K562 (cell line): Measurements from ENCODE around the gene OR4B1. TPM values are rescaled to one million over a fixed set of nuclear protein-coding genes. Genes with fewer than 3 reads are reported as not detected.

Experiments
- ATAC-seq: fragments of 200-7000 bp; cut with Tn5 transposase; 3 replicates; pipeline ENCODE4 v1.9.1; 2020; ENCODE audit warnings: moderate library complexity
- BruUV-seq: library from RNA; stranded (reverse); fragments of 400-500 nt; replicated peaks from 2 replicates; lab custom pipeline; 2021; lab: Mats Ljungman, UMichigan
- CTCF ChIA-PET: fragments of 300-600 bp; formaldehyde crosslinking; extraction: SDS; loops from one replicate; lab custom pipeline; 2021; ENCODE audit warnings: low intra/inter-chr PET ratio; lab: Yijun Ruan, JAX
- POLR2A ChIA-PET: fragments of 300-600, 350-650 bp; sonication (Branson Sonifier 250); formaldehyde crosslinking; extraction: SDS; loops from one replicate; lab custom pipeline; 2021; ENCODE audit warnings: antibody characterized with exemption, inconsistent platforms; lab: Yijun Ruan, JAX
- DNase-seq, 4 experiments: peaks; one replicate each; pipeline versions ENCODE4 v3.0.0 to v3.0.0-alpha.2; 2011 to 2018; ENCODE audit warnings: low spot score in 3 of 4, mixed read lengths in 3 of 4; ENCODE audit errors: extremely low read depth in 1 of 4
- FAIRE-seq: peaks from 2 replicates; lab custom pipeline; 2011; peaks lifted over from hg19 to GRCh38; lab: Jason Lieb, UNC
- H2AFZ ChIP-seq: 2 replicates; pipeline ENCODE4 v1.6.0; 2011; ENCODE audit warnings: low read depth, low read length, control low read depth, inconsistent platforms
- H3K27ac ChIP-seq: fragments of 200-600 bp; 3 replicates; pipeline ENCODE4 v1.8.0; 2011; ENCODE audit warnings: low read depth, mild to moderate bottlenecking, control low read depth, inconsistent platforms, low read length, moderate library complexity, mixed read lengths; ENCODE audit errors: extremely low read depth
- H3K27me3 ChIP-seq, 2 experiments: fragments of 300-600 bp in 1 of 2; 2 replicates in 1 of 2; 3 replicates in 1 of 2; pipeline versions ENCODE4 v1.6.0 to v1.8.0; 2011; ENCODE audit warnings: inconsistent platforms in 2 of 2, low read length in 2 of 2, mild to moderate bottlenecking in 1 of 2, mixed read lengths in 1 of 2, moderate library complexity in 1 of 2; ENCODE audit not compliant: control insufficient read depth in 2 of 2, insufficient read depth in 2 of 2
- H3K36me3 ChIP-seq: fragments of 300-600 bp; 3 replicates; pipeline ENCODE4 v1.8.0; 2011; ENCODE audit warnings: mild to moderate bottlenecking, low read length, inconsistent platforms; ENCODE audit not compliant: control insufficient read depth, insufficient read depth
- H3K4me1 ChIP-seq, 2 experiments: fragments of 200-600 bp in 1 of 2; replicated peaks in 1 of 2; 2 replicates in 1 of 2; 3 replicates in 1 of 2; pipeline versions ENCODE4 v1.5.1 to v1.8.0; 2011; ENCODE audit warnings: inconsistent platforms in 2 of 2, low read length in 2 of 2, mild to moderate bottlenecking in 1 of 2, mixed read lengths in 1 of 2, moderate library complexity in 1 of 2; ENCODE audit not compliant: control insufficient read depth in 2 of 2, insufficient read depth in 2 of 2
- H3K4me2 ChIP-seq: 2 replicates; pipeline ENCODE4 v1.6.1; 2011; ENCODE audit warnings: low read length, control low read depth, inconsistent platforms, mixed read lengths; ENCODE audit not compliant: insufficient read depth
- H3K4me3 ChIP-seq: fragments of 200-600 bp; sonication (generic), shearing (Covaris generic); 2 replicates; pipeline ENCODE4 v1.5.1; 2016; ENCODE audit warnings: control low read depth, inconsistent platforms
- H3K79me2 ChIP-seq: fragments of 200-600 bp; 3 replicates; pipeline ENCODE4 v1.8.0; 2011; ENCODE audit warnings: low read length, inconsistent platforms; ENCODE audit not compliant: control insufficient read depth, insufficient read depth
- H3K9ac ChIP-seq, 2 experiments: 2 replicates each; pipeline versions ENCODE4 v1.6.0 to v1.6.1; 2011; ENCODE audit warnings: low read depth in 2 of 2, low read length in 2 of 2, control low read depth in 1 of 2, inconsistent platforms in 1 of 2, mild to moderate bottlenecking in 1 of 2, mixed read lengths in 1 of 2; ENCODE audit not compliant: insufficient read depth in 1 of 2
- H3K9me1 ChIP-seq: one replicate; pipeline ENCODE4 v1.6.0; 2011; ENCODE audit warnings: inconsistent platforms, mild to moderate bottlenecking, low read length, moderate library complexity; ENCODE audit not compliant: control insufficient read depth, insufficient read depth
- H3K9me3 ChIP-seq: replicated peaks from 2 replicates; pipeline ENCODE4 v1.5.1; 2011; ENCODE audit warnings: low read depth, low read length, inconsistent platforms; ENCODE audit not compliant: control insufficient read depth, insufficient read depth
- H4K20me1 ChIP-seq: replicated peaks from 2 replicates; pipeline ENCODE4 v1.6.1; 2011; ENCODE audit warnings: low read length, inconsistent platforms, mixed read lengths; ENCODE audit not compliant: control insufficient read depth, insufficient read depth
- HEY1 ChIP-seq: fragments of 250-450 bp; sonication (Bioruptor Pico); IDR thresholded peaks from 2 replicates; pipeline ENCODE4 v1.5.0; 2020; ENCODE audit warnings: mild to moderate bottlenecking, moderate library complexity, borderline replicate concordance
- MEF2D ChIP-seq: conservative IDR thresholded peaks from 2 replicates; pipeline ENCODE4 v1.6.1; 2016; ENCODE audit warnings: low read depth, missing genetic modification characterization, missing compliant biosample characterization
- PATZ1 ChIP-seq: fragments of 250-450 bp; sonication (Bioruptor Pico); IDR thresholded peaks from 2 replicates; pipeline ENCODE4 v1.5.0; 2020; ENCODE audit warnings: mild to moderate bottlenecking, borderline replicate concordance
- PHB ChIP-seq: fragments of 250-450 bp; sonication (Bioruptor Pico); IDR thresholded peaks from 2 replicates; pipeline ENCODE4 v1.5.0; 2021
- POLR2B ChIP-seq: fragments of 450-650 bp; IDR thresholded peaks from 2 replicates; pipeline ENCODE4 v1.6.1; 2018; ENCODE audit warnings: low read depth; ENCODE audit not compliant: partially characterized antibody
- RB1 ChIP-seq: fragments of 450-650 bp; IDR thresholded peaks from 2 replicates; pipeline ENCODE4 v1.6.1; 2017; ENCODE audit warnings: low read depth, mild to moderate bottlenecking
- SAP30 ChIP-seq: fragments of 200-600 bp; sonication (generic); IDR thresholded peaks from 2 replicates; pipeline ENCODE4 v1.6.1; 2012; ENCODE audit warnings: borderline replicate concordance, low read depth, mild to moderate bottlenecking, moderate library complexity, low read length, control low read depth, inconsistent platforms; ENCODE audit not compliant: insufficient read depth, poor library complexity, severe bottlenecking
- XRCC3 ChIP-seq: fragments of 450-650 bp; IDR thresholded peaks from 2 replicates; pipeline ENCODE4 v1.6.1; 2017; ENCODE audit warnings: mild to moderate bottlenecking, moderate library complexity
- ZBTB9 ChIP-seq: fragments of 450-650 bp; formaldehyde crosslinking; IDR thresholded peaks from 2 replicates; pipeline ENCODE4 v1.4.0; 2020; ENCODE audit warnings: mild to moderate bottlenecking, moderate library complexity
- WGBS: fragments of 100-300 bp; shearing (Covaris generic); methylation state at CpG from one replicate; pipeline ENCODE4 v1.1.6; 2016; ENCODE audit warnings: low coverage, mixed read lengths; ENCODE audit not compliant: insufficient coverage; ENCODE audit errors: missing lambda C conversion rate; 5-methylcytosine and 5-hydroxymethylcytosine counted together
- in situ Hi-C: fragments of 300-500 bp; cut with MboI; formaldehyde crosslinking; loops from 4 replicates; pipeline ENCODE4 v1.15.0; 2018; ENCODE audit warnings: inconsistent platforms, mixed read lengths
- intact Hi-C: fragments of 100-400 bp; cut with micrococcal nuclease; formaldehyde crosslinking; loops from 2 replicates; pipeline ENCODE4 v1.14.2; 2022
- polyA plus RNA-seq, 8 experiments: library from polyadenylated mRNA; depleted of rRNA in 4 of 8; stranded (reverse) in 5 of 8; unstranded in 3 of 8; fragments of >200 nt; fragmentation: Nextera tagmentation in 2 of 8; fragmentation: Illumina TruSeq in 1 of 8; extraction: Ambion mirVana in 2 of 8; extraction: Trizol in 1 of 8; gene quantifications; 2 replicates each; pipeline versions ENCODE4 v1.2.1 to v1.2.3, GENCODE V29; 2011 to 2014; ENCODE audit warnings: inconsistent platforms in 1 of 8, missing spikeins in 1 of 8
- total RNA-seq, 7 experiments: library from RNA; depleted of rRNA in 6 of 7; stranded (reverse); fragments of >200 nt in 6 of 7; fragmentation: Illumina TruSeq in 2 of 7; extraction: Trizol in 2 of 7; gene quantifications; 2 replicates each; pipeline versions ENCODE4 v1.2.1 to v1.2.3, GENCODE V29; 2011 to 2021; ENCODE audit warnings: low replicate concordance in 1 of 7

OR4B1 gene
- total and polyA plus RNA-seq, 9 of the 15 experiments (the other 6 are each of a cell fraction or from before 2014, with no cell fraction given), result not detected

- H3K9me3 ChIP-seq, result no peaks in the 10 kb centered on the region
- no peaks in the 10 kb centered on the region for H3K9me1 ChIP-seq
- H3K27ac ChIP-seq, result no peak overlapping the region
- in situ Hi-C loops, result no loop called here
- no peak overlapping the region for H2AFZ ChIP-seq
- ChIA-PET CTCF (no interaction called here), POLR2A (interaction anchor here (0.5 to 0.7 kb wide), 2 partner anchors 8 to 308 kb away, joined by 3 read pairs; no protein-coding TSS in a partner anchor)
- no peak for FAIRE-seq
- peak in 1 of 4 experiments; percentile 5 for DNase-seq
- H3K4me3 ChIP-seq, result no peak overlapping the region
- TF ChIP-seq HEY1 (CRISPR knock-in tag) (no peak), MEF2D (tag) (0 out of 2 replicates have a peak, but pooled peaks have one; percentile 42)
- H3K27me3 ChIP-seq, result no peaks in the 10 kb centered on the region
- WGBS, result 16% methylated on average over 7 of the region's 7 CpGs
- H3K79me2 ChIP-seq, result no peaks in the 10 kb centered on the region
- no peak for ATAC-seq
- H3K4me1 ChIP-seq, result no peaks in the 10 kb centered on the region; a peak in 2 of 5 replicates
- no TSS peak for BruUV-seq
- H3K4me2 ChIP-seq, result no peak overlapping the region
- H3K9ac ChIP-seq, result no peak overlapping the region
- H3K36me3 ChIP-seq, result peaks cover 2% of the 10 kb centered on the region; the same call in 1 of the 3 replicates
- intact Hi-C loops, result no loop called here
- H4K20me1 ChIP-seq, result no peaks in the 10 kb centered on the region
Measured at GRCh38 chr11:48169717-48170116, 46.9 kb upstream of the OR4B1 start.

GRCh38 chr11:48170241-48171233 is 46.1 kb upstream of the OR4B1 start:
- Histone ChIP-seq H3K9me1 (no peaks in the 10 kb centered on the region), H3K4me3 (no peak overlapping the region), H3K79me2 (no peaks in the 10 kb centered on the region), H3K9me3 (no peaks in the 10 kb centered on the region), H3K36me3 (no peaks in the 10 kb centered on the region), H3K27ac (no peak overlapping the region), H4K20me1 (no peaks in the 10 kb centered on the region), H3K4me2 (no peak overlapping the region), H3K4me1 (no peaks in the 10 kb centered on the region; a peak in 2 of 5 replicates), H2AFZ (no peak overlapping the region), H3K9ac (no peak overlapping the region), H3K27me3 (no peaks in the 10 kb centered on the region; a peak in 1 of 5 replicates)
- FAIRE-seq (no peak), ATAC-seq (no peak), DNase-seq (no peak)
- ChIA-PET CTCF (no interaction called here), POLR2A (interaction anchor here (0.5 to 0.7 kb wide), 2 partner anchors 9 to 309 kb away, joined by 3 read pairs; no protein-coding TSS in a partner anchor)
- BruUV-seq, result no TSS peak
- 21% methylated on average over 10 of the region's 10 CpGs for WGBS
- in situ Hi-C loops, result no loop called here
- intact Hi-C loops, result no loop called here
- TF ChIP-seq PHB (CRISPR knock-in tag), result no peak
- TF ChIP-seq XRCC3, result no peak
- TF ChIP-seq RB1, result no peak
- no peak for TF ChIP-seq ZBTB9
- no peak for TF ChIP-seq SAP30
- no peak for TF ChIP-seq POLR2B
- no peak for TF ChIP-seq PATZ1 (CRISPR knock-in tag)
